HuH-7.5 (cell line): Measurements from ENCODE around the gene TRIM56.
"Not testable (repeated sequence)": the region's sequence is repeated elsewhere in the genome, so short reads cannot be mapped to it uniquely, and the experiment has no call there.

Experiments used
- DNase-seq: peaks from one replicate; pipeline ENCODE4 v3.0.0; 2011; ENCODE audit warnings: low spot score

Gene TRIM56

GRCh38 chr7:101092266-101092905 lies 7.1 kb downstream of the TRIM56 start:
- not testable (repeated sequence) for DNase-seq

GRCh38 chr7:101093906-101094305 lies 8.6 kb downstream of the TRIM56 start:
- no peak for DNase-seq

GRCh38 chr7:101094376-101094775 lies 9.1 kb downstream of the TRIM56 start:
- DNase-seq: no peak

GRCh38 chr7:101094791-101095375 lies 9.6 kb downstream of the TRIM56 start:
- peak; percentile 66 for DNase-seq

- DNase-seq: no peak
These were observed 11.2 kb downstream of the TRIM56 start for GRCh38 chr7:101096331-101096956.

- no peak for DNase-seq
These were observed 11.7 kb downstream of the TRIM56 start for GRCh38 chr7:101096957-101097347.

- no peak for DNase-seq
These were observed 12.3 kb downstream of the TRIM56 start for GRCh38 chr7:101097561-101097960.

GRCh38 chr7:101099969-101100781 lies 14.9 kb downstream of the TRIM56 start:
- DNase-seq: peak; percentile 75

GRCh38 chr7:101100858-101101847 lies 15.9 kb downstream of the TRIM56 start:
- DNase-seq: no peak

GRCh38 chr7:101102026-101102425 lies 16.7 kb downstream of the TRIM56 start:
- no peak for DNase-seq

GRCh38 chr7:101103701-101104100 lies 18.4 kb downstream of the TRIM56 start:
- not testable (repeated sequence) for DNase-seq

GRCh38 chr7:101104193-101104713 lies 19.0 kb downstream of the TRIM56 start:
- no peak for DNase-seq

- no peak for DNase-seq
These were observed 19.5 kb downstream of the TRIM56 start for GRCh38 chr7:101104799-101105198.

- not testable (repeated sequence) for DNase-seq
These were observed 20.0 kb downstream of the TRIM56 start for GRCh38 chr7:101105248-101105647.

GRCh38 chr7:101106386-101106785 lies 21.1 kb downstream of the TRIM56 start:
- no peak for DNase-seq

GRCh38 chr7:101108330-101108857 lies 23.1 kb downstream of the TRIM56 start:
- no peak for DNase-seq

GRCh38 chr7:101108961-101109360 lies 23.7 kb downstream of the TRIM56 start:
- no peak for DNase-seq

GRCh38 chr7:101109368-101109767 lies 24.1 kb downstream of the TRIM56 start:
- DNase-seq: no peak

GRCh38 chr7:101111261-101111660 lies 26.0 kb downstream of the TRIM56 start:
- DNase-seq: no peak

GRCh38 chr7:101112233-101112632 lies 27.0 kb downstream of the TRIM56 start:
- no peak for DNase-seq

- not testable (repeated sequence) for DNase-seq
These were observed 27.9 kb downstream of the TRIM56 start for GRCh38 chr7:101113140-101113539.
